ENCODE data around the gene ZNF117. TPM values are rescaled to one million over a fixed set of nuclear protein-coding genes. Genes with fewer than 3 reads are reported as not detected.
"Not testable (repeated sequence)": the region's sequence is repeated elsewhere in the genome, so short reads cannot be mapped to it uniquely, and the experiment has no call there.

The ZNF117 gene
- total RNA-seq: 20.4 TPM

GRCh38 chr7:64990936-64991335 lies at the start of gene ZNF117:
ZNF117 (minus strand) TSS chr7:64991036.
- DNase-seq: no peak

- DNase-seq: peak; percentile 66
These were observed 47.9 kb upstream of the ZNF117 start for GRCh38 chr7:65038767-65039166.

DNA sequence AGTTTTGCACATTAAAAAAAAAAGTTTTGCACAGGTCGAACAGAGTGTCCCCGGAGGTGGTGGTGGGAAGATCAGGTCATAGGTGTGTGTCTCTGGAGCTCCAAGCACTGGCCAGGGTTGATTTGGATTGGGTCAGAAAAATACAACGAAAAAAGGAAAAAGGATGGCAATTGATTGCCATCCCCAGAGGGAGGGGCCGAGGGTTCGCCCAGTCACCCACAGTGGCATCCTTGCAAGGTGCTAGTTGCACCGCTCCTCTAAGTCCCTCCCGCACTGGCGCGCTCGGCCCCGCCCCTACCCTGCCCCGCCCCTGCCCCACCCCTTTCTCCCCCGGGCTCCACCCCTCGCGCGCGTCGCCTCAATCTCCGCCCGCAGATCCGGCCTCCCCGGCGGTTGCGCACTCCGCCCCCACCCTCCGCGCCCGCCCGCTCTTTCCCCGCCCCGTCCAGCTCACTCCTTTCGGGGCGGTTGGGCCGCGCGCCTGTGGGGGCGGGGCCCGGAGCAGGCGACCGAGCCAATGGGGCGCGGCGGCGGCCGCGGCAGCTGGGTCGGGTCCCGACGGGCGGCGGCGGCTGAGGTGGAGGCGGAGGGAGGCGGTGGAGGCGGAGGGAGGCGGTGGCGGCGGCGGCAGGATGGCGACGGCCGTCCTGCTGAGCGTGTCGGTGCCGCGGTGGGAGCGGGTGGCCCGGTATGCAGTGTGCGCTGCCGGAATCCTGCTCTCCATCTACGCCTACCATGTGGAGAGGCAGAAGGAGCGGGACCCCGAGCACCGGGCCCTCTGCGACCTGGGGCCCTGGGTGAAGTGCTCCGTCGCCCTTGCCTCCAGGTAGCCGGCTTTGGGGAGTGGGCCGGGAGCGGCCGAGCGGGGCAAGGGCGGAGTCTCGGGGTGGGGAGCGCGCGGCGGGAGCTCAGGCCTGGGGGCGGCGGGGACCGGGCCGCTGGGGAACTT lies 47.2 kb upstream of the ZNF117 start:
- DNase-seq: peak; percentile 97

GRCh38 chr7:65036526-65036925 lies 45.7 kb upstream of the ZNF117 start:
- peak; percentile 23 for DNase-seq

DNA sequence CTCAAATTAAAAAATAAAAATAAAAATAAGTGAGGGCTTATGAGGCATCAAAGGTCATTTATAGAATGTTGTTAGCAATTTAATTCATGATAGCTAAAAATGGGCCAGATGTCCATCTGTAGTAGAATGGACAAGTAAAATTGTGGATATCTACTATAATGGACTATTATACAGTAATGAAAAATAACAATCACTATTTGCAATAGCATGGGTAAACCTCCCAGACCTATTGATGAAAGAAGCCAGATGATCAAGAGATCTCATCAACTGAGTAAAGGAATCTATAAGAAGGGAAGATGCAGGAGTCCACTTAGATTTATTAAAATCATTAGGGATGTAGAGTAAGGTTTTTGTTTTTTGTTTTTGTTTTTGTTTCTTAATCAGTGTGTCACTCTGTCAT lies 44.6 kb upstream of the ZNF117 start:
- not testable (repeated sequence) for DNase-seq

DNA sequence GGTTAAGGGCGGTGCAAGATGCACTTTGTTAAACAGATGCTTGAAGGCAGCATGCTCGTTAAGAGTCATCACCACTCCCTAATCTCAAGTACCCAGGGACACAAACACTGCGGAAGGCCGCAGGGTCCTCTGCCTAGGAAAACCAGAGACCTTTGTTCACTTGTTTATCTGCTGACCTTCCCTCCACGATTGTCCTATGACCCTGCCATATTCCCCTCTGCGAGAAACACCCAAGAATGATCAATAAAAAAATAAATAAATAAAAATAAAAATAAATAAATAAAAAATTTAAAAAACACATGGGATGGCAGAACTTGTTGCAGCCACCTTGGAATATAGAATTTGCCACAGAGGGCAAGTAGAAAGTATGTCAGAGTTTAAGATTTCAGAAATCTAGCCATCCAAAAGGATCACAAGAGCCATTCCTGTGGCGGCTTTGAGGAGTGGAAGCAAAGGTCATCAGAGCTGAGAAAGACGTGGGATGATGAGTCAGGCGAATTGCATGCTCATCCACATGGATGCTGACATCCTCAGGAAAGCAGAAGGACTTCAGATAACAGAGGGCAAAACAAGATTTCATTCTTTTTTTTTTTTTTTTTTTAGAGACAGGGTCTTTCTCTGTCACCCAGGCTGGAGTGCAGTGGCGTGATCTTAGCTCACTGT lies 43.4 kb upstream of the ZNF117 start:
- DNase-seq: not testable (repeated sequence)

GRCh38 chr7:65033391-65033790 lies 42.6 kb upstream of the ZNF117 start:
- DNase-seq: not testable (repeated sequence)

- DNase-seq: not testable (repeated sequence)
These were observed 34.2 kb upstream of the ZNF117 start for GRCh38 chr7:65025023-65025422.

GRCh38 chr7:65020978-65021377 lies 30.1 kb upstream of the ZNF117 start:
- DNase-seq: not testable (repeated sequence)

DNA sequence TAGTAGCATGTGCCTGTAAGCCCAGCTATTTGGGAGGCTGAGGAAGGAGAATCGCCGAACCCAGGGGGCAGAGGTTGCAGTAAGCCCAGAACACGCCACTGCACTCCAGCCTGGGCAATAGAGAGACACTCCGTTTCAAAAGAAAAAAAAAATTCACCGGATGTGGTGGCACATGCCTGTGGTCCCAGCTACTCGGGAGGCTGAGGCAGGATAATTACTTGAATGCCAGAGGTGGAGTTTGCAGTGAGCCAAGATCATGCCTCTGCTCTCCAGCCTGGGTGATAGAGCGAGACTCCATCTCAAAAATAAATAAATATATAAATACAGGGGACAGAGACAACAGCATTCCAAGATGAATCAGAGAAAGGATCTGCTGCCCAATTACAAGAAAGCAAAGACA lies 19.0 kb upstream of the ZNF117 start:
- DNase-seq: not testable (repeated sequence)

GRCh38 chr7:65009394-65009793 lies 18.6 kb upstream of the ZNF117 start:
- DNase-seq: not testable (repeated sequence)

- DNase-seq: peak; percentile 4
These were observed 16.2 kb upstream of the ZNF117 start for GRCh38 chr7:65007036-65007435.

DNA sequence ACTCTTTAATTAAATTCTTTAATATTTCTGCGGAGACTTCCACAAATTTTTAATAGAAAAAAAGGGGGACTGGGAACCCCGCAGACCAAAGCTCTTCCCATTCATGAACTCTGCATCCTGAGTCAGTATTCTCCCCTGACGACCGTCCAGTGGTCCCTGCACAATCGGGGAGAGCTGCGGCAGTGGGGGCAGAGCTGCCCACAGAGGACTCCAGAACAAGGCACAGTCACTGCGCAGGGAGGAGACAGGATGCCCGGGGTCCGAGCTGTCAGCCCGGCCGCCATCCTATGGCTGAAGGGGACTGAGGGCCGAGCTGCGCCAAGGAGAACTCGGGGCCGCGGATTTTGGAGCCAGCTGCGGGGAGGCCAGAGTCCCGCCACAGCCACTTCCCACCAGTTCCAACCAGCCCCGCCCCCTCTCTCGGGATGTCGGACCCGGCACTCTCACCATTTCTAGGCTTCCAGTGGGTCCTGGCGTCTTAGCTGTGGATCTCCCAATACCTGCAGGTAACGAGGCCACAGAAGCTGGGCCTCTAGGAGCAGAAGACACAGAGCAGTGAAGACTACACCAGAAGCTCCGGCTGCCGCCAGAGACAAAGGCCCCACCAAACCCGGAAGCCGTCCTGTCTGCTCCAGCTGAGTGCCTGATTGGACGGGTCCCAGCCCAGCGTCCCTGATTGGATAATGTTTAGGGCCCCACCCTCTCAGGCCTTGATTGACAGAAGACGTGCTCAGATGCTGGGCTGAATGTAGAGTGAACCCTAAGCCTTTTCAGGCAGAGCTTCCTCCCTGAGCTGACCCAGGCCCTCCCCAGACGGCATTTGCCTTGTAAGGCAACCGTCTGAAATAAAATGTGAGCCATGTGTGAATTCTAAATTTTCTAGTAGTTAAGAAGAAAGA lies 15.5 kb upstream of the ZNF117 start, which contains the start of gene ERV3-1:
Gene ERV3-1, minus strand, starts transcription at position 594 of the 899 bp plus-strand sequence. CDS start 13,661 bp downstream, outside the sequence.
- peak; percentile 98 for DNase-seq

- no peak for DNase-seq
These were observed 13.7 kb upstream of the ZNF117 start for GRCh38 chr7:65004575-65004974.

GRCh38 chr7:65002972-65003585 lies 12.2 kb upstream of the ZNF117 start:
- no peak for DNase-seq

- DNase-seq: no peak
These were observed 10.5 kb upstream of the ZNF117 start for GRCh38 chr7:65001291-65001814.

GRCh38 chr7:64999165-65000004 lies 8.5 kb upstream of the ZNF117 start:
- DNase-seq: no peak

- no peak for DNase-seq
These were observed 8.0 kb upstream of the ZNF117 start for GRCh38 chr7:64998865-64999164.

GRCh38 chr7:64997927-64998391 lies 7.1 kb upstream of the ZNF117 start:
- peak; percentile 33 for DNase-seq

- DNase-seq: no peak
These were observed 6.5 kb upstream of the ZNF117 start for GRCh38 chr7:64997164-64997908.

Measured in tongue (tissue), 2 donors.